SIG-M5 treated with dmso at 0.1 percent for 504 hours (cell line): ENCODE measurements around the gene ANGPTL2.
A peak's percentile ranks its signal among the peaks of the same experiment; 100 is the strongest.

ENCODE experiments used
- DNase-seq: peaks from one replicate; lab custom pipeline; 2025; ENCODE audit not compliant: unreplicated experiment; lab: John Stamatoyannopoulos, UW

The ANGPTL2 gene

DNA sequence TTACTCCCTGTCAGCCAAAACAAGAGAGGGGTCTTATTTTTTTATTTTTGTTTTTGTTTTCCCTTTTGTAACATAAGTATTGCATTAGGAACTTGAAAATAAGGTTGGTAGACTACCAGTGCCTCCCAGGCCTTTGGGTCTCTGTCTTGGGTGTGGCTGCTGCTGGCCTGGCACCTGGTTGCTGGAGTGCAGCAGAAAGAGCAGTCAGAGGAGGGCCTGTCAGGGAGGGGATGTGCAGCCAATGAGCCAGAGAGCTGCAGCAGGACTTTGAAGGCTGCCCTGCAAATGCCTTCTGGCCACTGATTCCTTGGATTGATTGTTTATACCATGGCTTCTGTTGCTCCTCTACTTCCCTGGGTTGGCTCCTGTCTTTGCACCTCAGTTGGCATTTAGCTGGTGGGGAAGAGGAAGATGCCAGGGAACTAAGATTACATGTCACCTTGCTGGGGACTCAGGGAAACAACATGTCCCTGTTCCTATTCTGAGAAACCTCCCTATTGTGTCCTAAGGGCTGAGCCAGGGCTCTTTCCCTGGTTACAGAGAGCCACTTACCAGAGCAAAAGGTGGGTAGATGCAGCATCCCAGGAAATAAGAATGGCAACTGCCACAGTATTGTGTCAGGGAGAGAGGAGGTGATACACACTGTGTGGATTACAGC lies 66.6 kb downstream of the ANGPTL2 start:
- DNase-seq: no peak

DNA sequence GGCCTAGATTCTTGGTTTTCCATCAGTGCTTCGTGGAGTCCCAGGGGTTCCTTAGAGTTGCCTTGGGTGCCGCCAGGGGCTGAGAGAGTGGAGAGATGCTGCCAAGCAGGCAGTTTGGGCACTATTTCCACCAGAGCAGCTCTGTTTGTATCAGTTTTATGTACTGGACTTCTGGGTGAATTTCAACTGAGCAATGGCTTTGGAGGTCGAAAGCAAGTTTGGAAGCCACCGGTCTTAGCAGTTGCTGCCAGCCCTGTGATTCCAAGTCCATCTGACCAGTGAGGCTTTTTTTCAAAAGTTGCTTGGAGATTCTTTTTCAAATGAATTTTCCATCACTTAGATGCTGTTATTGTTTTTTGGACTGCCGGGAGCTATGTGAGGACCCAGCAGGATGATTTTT lies 68.5 kb downstream of the ANGPTL2 start:
- DNase-seq: no peak

DNA sequence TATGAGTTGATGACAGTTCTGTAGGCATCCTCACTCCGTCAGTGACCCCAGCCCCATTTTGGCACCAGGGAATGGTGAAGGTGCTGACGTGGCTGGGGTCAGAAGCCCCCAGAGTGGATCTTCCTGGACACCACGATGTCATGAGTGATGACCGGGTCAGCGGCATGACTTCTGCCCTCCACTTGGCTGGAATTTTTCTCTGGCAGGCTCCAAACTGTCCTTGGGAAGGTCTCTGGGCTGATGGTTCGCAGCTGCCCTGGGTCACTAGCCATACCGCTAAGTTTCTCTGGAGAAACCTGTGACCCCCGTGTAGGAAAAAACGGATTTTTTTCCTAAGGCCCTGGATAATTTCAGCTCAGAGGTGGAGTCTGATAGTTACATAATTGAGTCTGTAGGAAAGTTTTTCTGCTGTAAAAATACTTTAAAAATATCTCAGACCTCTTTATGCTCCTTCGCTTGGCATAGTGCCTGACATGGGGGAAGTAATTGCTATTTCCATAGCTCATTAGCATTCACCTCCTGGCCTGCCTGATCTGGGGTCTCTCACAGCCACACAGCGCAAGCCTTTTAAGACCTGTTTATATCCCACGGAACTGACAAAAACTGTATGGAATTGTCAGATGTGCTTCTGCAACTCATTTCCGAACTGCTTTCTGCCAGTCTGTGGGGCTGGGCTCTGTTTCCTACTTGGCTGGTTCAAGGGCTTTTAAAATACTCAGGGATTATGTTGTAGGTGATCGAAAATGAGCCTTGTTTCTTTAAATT lies 69.2 kb downstream of the ANGPTL2 start:
- no peak for DNase-seq

DNA sequence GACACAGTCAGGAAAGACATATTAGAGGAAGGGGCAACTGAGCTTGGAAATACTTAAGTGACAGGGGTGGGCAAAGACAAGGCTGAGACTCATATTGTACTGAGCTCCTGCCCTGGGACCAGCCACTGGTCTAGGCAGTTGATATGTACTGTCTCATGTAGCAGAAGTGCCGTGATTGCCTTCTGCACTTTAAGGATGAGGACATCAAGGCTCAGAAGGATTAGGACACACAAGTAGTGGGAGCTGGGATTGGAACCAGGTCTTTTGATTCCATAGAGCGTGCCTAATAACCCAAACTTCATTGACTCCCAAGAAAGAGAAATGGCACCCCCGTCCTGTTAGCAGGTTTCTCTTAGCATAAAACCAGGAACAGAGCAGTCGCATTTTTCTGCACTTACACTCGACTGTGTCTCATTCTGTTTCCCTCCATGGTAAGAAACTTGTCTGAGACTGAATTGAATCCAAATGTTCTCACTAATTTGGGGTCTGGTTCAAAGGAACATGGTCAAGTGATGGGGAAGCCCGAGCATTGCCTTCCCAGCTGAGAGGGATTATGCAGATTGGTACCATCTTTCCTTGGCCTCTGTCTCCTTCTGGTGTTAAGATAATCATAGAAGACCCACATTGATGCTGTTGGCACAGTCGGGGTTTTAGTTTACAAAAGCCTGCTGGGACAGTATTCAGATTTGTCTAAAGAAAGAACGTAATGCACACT lies 70.4 kb downstream of the ANGPTL2 start:
- DNase-seq: no peak

DNA sequence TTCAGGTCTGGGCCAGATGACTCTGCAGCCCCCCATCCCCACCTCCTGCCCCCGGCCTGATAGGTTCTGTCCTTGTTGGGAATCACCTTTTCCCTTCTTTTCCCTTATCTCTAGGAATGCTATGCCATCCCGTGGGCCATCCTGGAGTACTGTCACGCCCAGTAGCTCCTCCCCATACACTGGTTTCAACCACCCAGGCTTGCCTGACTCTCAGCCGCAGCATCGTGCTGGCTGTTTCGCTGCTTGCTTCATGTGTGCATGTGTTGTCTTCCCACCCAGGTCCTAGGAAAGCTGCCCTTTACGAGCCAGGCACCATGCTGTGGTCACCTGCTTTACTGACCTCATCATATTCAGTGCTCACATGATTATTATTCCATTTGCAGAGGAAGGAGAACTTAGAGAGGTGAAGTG lies 71.8 kb downstream of the ANGPTL2 start:
- DNase-seq: no peak

DNA sequence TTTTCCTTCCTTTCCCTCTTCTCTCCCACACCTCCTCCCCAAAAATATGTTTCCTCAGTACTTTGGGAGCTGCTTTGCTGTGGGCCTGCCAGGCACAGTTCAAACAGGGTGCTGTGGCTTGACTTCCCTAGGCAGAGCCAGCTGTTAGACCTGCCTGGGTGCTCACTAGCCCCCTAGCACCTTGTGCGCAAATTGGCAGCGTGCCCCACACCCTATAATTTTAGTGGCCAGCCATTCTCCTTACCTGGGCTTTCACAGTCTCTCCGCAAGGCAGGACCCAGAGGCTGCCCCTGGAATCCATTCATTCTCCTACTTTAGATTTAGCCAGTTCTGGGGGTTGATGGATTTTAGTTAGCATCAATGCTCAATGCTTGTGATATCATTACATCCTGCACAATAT lies 72.3 kb downstream of the ANGPTL2 start:
- DNase-seq: no peak

DNA sequence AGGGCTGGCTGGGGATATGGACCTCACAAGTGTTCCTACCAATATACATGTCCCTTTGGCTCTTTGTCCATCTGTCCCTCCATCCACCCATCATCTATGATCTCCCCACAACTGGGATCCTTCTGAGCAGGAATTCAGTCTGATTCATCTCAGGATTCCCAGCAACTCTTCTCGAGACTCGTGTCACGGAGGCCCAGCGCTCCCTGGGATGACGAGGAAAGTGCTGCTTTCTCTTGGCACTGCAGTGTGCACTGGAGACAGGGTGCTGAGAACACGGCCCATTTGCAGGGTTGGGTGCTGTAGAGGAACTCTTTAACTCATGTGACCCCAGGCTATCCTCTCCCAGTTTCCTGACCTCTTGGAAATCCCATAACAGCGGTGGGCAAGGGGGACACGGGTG lies 72.9 kb downstream of the ANGPTL2 start:
- no peak for DNase-seq

DNA sequence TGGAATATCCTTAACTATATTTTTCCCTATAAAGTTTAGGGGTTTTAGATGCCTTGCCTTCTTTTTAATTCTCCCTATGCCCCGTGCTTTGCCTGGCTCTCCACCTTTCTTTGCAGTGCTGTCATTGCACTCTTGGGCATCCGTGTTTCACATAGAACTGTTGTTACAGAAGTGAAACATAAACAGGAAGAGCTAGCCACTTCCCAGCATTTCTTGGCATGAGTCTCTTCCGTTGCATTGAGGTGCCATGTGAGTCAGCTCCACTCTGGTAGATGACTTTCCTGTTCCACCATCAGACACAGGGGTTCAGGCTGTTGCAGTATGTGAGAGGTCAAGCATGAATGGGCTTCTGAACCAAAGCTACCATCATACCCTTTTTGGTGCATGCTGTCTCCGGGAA lies 73.4 kb downstream of the ANGPTL2 start:
- peak; percentile 59 for DNase-seq

DNA sequence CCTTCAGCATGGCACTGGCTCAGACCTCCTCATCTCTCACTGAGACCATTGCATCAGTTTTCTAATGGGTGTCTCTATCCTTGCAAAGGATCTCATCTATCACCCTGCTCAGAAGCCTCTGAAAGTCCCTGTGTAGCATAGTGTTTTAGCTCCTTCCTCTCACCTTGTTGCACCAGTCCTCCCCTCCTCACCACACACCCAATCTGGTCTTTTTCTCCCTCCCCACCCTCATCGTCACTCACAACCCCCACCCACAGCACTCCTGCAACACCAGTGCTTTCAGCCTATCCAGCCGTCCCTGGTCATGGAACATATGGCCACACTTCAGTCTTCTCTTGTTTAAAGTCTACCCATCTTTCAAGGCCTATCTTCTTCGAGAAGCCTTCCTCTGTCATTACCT lies 74.5 kb downstream of the ANGPTL2 start:
- DNase-seq: no peak

DNA sequence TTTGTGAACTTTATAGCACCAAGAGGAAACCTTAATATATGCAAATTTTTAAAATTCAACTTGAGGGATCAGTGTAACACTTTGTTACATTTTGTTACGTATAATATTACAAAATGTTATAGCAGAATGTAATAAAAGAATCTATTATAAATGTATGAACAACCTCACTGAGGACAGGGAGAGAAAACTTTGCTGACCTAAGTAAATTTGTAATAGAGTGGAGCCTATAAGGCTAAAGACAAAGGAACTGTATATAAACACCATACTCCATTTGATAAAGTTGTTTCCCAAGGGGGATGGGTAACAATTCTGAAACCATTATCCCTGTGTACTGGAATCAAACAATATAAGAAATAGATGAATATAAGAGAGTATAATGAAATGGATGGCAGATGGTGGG lies 77.3 kb downstream of the ANGPTL2 start:
- DNase-seq: no peak

DNA sequence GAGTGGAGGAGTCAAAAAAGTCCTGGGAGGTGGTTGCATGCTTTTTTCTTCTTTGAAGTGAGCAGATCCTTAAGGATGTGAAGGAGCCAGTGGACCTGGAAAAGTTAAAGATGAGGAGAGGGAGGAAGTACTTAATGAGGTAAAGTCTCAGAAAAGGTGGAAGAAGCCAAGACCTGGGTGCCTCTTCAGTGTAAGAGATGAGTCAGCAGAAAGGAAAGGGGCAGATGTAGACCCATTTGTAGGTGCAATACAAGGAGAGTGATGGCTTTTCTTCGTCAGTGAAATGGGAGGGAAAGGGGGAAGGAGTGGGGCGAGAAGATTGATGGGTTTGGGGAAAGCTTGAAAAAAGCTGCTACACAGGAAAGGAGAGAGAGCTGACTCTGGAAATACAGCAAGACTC lies 82.9 kb downstream of the ANGPTL2 start:
- no peak for DNase-seq

DNA sequence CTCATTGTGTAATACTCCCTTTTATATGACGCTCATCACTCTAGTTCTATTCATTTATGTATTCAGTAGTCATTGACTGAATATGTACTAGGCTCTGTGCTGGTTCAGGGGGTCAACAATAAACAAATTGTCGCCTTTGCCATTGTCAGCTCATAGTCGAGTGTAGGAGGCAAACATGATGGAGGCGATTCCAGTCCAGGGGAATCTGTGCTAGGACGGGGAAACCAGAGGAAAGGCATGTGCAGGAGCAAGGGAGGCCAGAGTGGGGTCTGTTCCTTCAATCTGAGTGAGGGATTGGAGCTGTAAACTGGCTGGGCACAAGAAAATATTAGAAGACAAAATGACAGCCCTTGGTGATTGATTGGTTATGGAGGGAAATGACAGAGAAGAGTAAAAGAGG lies 83.9 kb downstream of the ANGPTL2 start:
- no peak for DNase-seq
